GM12892 (cell line): Measurements from ENCODE around the gene MVK.
"Not testable (repeated sequence)": the region's sequence is repeated elsewhere in the genome, so short reads cannot be mapped to it uniquely, and the experiment has no call there.

ENCODE experiments used
- DNase-seq: peaks from one replicate; pipeline ENCODE4 v3.0.0; 2011; ENCODE audit not compliant: insufficient read length
- FAIRE-seq: peaks from 2 replicates; lab custom pipeline; 2011; peaks lifted over from hg19 to GRCh38; lab: Jason Lieb, UNC
- POLR2A ChIP-seq: IDR thresholded peaks from 2 replicates; pipeline ENCODE4 v1.6.1; 2011; ENCODE audit warnings: low read depth, low read length, control low read depth
- POLR2AphosphoS5 ChIP-seq: IDR thresholded peaks from 2 replicates; pipeline ENCODE4 v1.6.1; 2011; ENCODE audit warnings: low read depth, low read length, control low read depth
- TAF1 ChIP-seq: IDR thresholded peaks from 2 replicates; pipeline ENCODE4 v1.6.1; 2011; ENCODE audit warnings: low read depth, mild to moderate bottlenecking, control low read depth, low read length, borderline replicate concordance

MVK gene

DNA sequence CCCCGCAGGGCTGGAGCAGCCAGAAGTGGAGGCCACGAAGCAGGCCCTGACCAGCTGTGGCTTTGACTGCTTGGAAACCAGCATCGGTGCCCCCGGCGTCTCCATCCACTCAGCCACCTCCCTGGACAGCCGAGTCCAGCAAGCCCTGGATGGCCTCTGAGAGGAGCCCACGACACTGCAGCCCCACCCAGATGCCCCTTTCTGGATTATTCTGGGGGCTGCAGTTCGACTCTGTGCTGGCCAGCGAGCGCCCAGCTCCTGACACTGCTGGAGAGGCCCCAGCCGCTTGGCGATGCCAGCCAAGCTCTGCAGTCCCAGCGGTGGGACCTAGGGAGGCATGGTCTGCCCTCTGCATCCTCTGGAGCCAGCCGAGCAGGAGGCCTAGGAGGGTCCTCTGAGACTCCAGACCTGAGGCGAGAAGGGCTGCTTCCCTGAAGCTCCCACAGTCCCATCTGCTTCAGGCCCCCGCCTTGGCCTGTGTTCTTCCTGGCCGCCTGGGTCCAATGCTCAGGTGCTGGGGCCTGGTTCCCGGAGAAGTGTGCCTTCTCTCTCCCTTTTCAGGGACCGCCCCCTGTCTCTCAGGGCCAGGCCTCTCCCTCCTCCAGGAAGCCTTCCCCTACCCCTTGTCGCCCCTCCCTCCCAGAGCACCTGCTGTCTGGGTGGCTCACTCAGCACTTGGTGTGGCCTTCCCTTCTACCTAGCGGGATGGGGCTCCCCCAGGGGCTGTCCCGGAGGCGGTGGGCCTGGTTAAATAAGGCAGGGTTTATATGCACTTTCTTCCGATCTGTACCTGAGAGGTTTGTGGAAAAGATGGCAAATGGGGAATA lies 23.0 kb downstream of the MVK start:
- no peak for FAIRE-seq
- TF ChIP-seq POLR2AphosphoS5 (no peak), TAF1 (no peak), POLR2A (no peak)
- DNase-seq: no peak

- FAIRE-seq (no peak), DNase-seq (no peak)
- TF ChIP-seq POLR2A (no peak), POLR2AphosphoS5 (no peak), TAF1 (no peak)
These were observed 23.8 kb downstream of the MVK start for GRCh38 chr12:109597414-109597794.

DNA sequence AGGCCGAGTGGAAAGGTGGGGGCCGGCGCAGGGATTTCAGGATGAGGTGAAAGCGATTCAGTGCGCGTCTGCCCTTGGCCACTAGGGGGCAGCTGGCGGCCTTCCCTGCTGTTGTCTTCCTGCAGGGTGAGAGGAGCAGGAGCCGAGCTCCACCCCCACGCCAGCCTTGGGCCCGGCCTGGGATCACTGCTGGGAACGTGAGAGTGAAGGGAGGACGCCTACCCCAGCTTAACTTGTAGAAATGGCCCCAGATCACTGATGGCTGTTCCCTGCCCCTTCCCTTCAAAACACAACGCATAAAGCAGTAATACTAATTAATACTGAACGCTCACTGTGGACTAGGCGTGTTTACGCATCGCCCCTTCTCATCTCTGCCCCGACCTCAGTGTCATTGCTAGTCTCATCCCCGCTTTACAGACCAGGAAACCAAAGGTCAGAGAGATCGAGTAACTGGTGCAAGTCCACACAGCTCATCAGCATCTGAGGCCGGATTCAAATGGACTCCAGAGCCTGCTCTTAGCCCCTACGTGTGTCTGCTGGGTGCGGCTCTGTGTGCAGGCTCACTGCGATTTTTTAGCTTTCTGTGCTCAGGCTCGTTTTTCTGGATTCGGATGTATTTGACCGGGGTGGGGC lies 24.3 kb downstream of the MVK start:
- TF ChIP-seq POLR2A (no peak), TAF1 (no peak), POLR2AphosphoS5 (no peak)
- FAIRE-seq (peak; percentile 81), DNase-seq (peak; percentile 84)

- TF ChIP-seq TAF1 (no peak), POLR2AphosphoS5 (no peak), POLR2A (no peak)
- FAIRE-seq: no peak
- DNase-seq: no peak
These were observed 24.8 kb downstream of the MVK start for GRCh38 chr12:109598428-109598854.

DNA sequence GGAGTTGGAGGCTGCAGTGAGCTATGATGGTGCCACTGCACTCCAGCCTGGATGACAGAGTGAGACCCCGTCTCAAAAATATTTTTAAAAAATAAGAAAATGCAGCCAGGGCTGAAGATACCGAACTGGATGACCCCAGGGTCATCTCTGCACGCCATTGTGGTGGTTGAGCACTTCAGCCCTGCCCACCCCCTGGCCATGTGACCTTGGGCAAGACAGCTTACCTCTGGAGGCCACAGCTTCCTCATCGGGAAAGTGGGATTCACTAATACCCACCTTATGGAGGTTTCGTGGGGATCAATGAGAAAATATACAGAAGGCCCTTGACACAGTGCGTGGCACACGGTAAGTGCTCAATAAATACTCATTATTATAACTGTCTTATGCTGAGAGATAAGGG lies 25.5 kb downstream of the MVK start:
- DNase-seq (no peak), FAIRE-seq (no peak)
- TF ChIP-seq POLR2A: no peak
- no peak for TF ChIP-seq TAF1
- no peak for TF ChIP-seq POLR2AphosphoS5

DNA sequence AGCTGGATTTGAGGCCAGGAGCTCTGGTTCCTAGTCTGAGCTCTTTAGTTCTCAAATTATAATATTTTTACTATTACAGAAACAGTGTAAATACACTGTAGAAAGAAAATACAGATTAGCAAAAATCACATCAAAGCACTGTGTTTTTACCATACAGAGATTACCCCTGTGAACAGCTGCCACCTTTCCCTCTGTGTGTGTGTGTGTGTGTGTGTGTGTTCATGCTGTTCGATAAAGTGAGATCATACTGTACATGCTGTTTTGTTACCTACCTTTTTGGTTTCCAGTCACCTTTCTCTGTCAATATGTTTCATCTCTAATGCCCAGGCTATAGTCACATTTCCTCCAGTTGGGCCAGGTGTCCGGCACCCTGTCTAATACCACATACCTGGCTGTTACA lies 26.9 kb downstream of the MVK start:
- TF ChIP-seq POLR2A (no peak), TAF1 (no peak), POLR2AphosphoS5 (no peak)
- no peak for FAIRE-seq
- DNase-seq: no peak

DNA sequence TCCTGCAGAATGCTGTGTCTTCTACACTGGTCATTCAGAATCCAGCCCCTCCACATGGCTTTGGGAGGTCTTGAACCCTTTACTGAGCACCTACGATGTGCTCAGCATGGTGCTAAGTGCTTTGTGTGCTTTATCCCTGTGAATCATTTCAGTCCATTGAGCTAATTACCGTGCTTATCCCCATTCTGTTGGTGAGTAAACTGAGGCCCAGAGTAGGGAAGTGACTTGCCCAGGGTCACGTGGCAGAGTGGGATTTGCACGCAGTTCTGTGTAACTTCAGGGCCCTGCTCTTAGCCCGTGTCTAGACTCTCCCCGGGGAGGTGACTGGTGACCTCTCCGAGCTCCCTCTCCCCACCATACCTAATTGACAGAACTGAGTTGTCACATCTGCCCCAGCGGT lies 27.4 kb downstream of the MVK start:
- TF ChIP-seq TAF1: no peak
- TF ChIP-seq POLR2AphosphoS5: no peak
- no peak for TF ChIP-seq POLR2A
- FAIRE-seq (no peak), DNase-seq (no peak)

DNA sequence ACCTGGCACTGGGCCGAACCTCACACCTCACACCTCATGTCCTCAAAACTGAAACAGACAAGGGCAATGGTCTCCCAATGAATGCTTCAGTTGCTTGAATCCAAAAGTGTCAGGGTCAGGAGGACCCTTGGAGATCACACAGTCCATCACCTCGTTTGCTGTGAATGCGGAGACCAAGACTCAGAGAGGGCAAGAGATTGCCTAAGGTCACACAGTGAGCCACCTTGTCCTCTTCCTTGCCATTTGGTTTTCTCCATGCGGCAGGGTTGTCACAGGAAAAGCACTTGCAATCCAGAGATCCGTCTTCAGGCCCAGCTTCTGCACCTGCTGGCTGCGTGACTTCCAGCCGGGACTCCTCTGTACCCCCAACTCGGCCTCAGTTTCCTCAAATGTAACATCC lies 28.0 kb downstream of the MVK start:
- DNase-seq: no peak
- TF ChIP-seq TAF1: no peak
- TF ChIP-seq POLR2AphosphoS5: no peak
- no peak for TF ChIP-seq POLR2A
- FAIRE-seq: no peak

DNA sequence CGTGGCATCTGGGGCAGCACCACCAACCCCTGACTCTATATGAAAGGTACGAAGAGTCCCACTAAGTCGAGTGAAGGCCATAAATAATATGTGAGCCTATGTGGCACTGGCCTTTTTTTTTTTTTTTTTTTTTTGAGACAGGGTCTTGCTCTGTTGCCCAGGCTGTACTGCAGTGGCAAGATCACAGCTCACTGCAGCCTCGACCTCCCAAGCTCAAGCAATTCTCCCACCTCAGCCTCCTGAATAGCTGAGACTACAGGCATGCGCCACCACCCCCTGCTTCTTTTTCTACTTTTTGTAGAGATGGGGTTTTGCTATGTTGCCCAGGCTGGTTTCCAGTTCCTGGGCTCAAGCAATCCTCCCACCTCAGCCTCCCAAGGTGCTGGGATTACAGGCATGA lies 28.5 kb downstream of the MVK start:
- not testable (repeated sequence) for FAIRE-seq, DNase-seq

DNA sequence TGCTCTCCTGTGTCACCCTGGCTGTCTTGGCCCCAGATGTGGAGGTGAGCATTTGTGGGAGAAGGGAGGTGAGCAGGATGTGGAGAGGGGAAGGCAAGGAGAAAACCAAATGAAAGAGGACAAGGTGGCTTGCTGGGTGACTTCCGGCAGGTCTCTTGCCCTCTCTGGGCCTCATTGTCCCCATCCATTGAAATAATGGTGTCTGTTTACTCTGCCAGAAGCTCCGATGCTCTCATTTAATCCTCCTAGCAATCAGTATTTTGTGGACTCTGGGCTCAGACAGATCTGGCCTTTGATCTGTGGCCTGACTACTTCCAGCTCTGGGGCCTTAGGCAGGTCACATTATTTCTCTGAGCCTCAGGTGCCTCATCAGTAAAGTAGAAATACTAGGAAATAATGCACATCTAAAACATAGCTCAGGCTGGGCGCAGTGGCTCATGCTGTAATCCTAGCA lies 30.6 kb downstream of the MVK start:
- FAIRE-seq (no peak), DNase-seq (no peak)
- TF ChIP-seq POLR2A (no peak), POLR2AphosphoS5 (no peak), TAF1 (no peak)

DNA sequence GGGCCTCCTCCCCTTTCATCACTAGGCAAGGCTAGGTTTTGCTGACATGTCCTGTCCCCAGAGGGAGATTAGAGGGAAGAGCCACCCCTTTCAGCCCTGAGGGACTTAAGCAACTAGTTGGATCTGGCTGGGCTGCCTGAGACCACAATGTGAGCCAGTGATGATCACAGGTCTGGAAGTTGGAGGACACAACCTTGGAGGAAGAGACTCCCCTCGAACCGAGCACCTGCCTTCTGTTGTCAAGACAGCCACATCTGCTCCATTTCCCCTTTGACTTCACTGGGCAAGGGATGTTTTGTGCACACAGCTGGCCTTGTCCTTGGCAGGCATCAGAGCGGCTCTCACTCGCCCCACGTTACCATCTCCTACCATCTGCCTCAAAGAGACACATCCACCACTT lies 31.4 kb downstream of the MVK start:
- no peak for DNase-seq
- FAIRE-seq: no peak
- TF ChIP-seq POLR2AphosphoS5: no peak
- TF ChIP-seq POLR2A: no peak
- no peak for TF ChIP-seq TAF1

GRCh38 chr12:109605599-109606228 lies 32.1 kb downstream of the MVK start:
- TF ChIP-seq TAF1: no peak
- TF ChIP-seq POLR2A: no peak
- TF ChIP-seq POLR2AphosphoS5: no peak
- FAIRE-seq: no peak
- DNase-seq: no peak
